ENCODE data around the gene ACAN.

The ACAN gene

DNA sequence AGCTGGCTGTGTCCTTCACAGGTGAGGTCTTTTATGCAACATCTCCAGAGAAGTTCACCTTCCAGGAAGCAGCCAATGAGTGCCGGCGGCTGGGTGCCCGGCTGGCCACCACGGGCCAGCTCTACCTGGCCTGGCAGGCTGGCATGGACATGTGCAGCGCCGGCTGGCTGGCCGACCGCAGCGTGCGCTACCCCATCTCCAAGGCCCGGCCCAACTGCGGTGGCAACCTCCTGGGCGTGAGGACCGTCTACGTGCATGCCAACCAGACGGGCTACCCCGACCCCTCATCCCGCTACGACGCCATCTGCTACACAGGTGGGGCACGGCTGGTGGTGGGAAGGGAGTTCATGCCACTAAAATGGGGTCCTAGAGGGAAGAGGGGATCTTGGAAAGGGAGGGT lies 40.1 kb downstream of the ACAN start:
- DNase-seq (ENCODE audit: low read depth in 2 of 2) = no peak

DNA sequence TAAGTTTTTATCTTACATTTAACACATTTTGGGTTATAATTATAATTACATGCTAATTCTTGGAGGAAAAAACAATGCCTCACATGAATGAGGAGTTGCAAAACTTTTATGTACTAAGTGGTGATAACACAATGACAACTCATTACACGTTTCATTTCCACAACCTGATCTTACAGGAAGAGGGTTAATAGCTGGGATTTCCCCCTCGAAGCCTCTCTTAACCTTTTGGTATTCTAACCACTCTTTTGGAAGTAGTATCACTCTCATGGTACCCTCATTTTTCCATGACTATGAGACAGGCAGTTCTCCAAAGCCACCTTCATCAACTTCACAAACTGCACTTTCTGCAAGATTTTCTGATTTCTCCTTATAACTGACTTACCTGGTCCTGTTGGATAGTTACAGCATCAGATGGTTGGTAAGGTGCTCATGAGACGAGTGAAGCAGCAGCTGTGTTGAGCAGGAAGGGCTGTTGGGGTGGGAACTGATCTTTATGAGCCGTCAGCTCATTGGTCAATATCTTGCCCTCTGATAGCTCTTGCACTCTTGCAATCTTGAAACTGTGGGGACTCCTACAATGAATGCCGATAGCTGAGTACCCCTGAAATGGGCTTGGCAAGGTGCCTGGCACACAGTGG lies 41.6 kb downstream of the ACAN start:
- no peak for DNase-seq (ENCODE audit: low read depth in 2 of 2)

DNA sequence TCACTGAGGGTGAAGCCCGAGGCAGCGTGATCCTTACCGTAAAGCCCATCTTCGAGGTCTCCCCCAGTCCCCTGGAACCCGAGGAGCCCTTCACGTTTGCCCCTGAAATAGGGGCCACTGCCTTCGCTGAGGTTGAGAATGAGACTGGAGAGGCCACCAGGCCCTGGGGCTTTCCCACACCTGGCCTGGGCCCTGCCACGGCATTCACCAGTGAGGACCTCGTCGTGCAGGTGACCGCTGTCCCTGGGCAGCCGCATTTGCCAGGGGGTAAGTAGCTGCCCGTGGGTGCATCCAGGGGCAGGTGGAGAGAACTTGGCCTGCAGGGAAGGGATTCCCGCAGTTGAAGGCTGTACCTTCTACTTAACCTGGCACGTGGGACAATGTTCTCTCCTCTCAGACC lies 42.4 kb downstream of the ACAN start:
- DNase-seq (ENCODE audit: low read depth in 2 of 2) = no peak

- no peak for DNase-seq (ENCODE audit: low read depth in 2 of 2)
These were observed 43.9 kb downstream of the ACAN start for GRCh38 chr15:88847144-88847543.

GRCh38 chr15:88848203-88848602 lies 45.0 kb downstream of the ACAN start:
- DNase-seq (ENCODE audit: low read depth in 2 of 2) = no peak

DNA sequence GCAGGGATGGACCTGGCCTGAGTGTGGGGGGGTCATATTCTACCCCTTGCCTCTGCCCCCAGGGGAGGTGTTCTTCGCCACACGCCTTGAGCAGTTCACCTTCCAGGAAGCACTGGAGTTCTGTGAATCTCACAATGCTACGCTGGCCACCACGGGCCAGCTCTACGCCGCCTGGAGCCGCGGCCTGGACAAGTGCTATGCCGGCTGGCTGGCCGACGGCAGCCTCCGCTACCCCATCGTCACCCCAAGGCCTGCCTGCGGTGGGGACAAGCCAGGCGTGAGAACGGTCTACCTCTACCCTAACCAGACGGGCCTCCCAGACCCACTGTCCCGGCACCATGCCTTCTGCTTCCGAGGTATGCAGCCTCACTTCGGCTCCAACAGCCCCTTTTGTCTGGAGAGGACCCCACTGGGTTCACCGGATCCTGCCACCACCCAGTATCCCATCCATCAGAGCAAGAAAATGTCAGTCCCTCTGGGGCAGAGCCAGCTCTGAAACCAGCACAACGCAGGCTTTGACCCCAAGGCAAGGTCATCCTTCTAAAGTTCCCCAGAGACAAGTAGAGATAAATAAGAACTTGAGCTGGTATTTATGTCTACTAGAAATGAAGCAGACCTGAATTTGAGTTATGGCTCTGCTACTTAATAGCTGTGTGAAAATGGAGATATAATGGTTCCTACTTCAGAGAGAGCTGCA lies 46.3 kb downstream of the ACAN start:
- DNase-seq (ENCODE audit: low read depth in 2 of 2) = no peak

- no peak for DNase-seq (ENCODE audit: low read depth in 2 of 2)
These were observed 49.2 kb downstream of the ACAN start for GRCh38 chr15:88852476-88852875.

GRCh38 chr15:88858934-88859333 lies 55.7 kb downstream of the ACAN start:
- no peak for DNase-seq (ENCODE audit: low read depth in 2 of 2)

GRCh38 chr15:88859550-88859949 lies 56.3 kb downstream of the ACAN start:
- DNase-seq (ENCODE audit: low read depth in 2 of 2) = no peak

DNA sequence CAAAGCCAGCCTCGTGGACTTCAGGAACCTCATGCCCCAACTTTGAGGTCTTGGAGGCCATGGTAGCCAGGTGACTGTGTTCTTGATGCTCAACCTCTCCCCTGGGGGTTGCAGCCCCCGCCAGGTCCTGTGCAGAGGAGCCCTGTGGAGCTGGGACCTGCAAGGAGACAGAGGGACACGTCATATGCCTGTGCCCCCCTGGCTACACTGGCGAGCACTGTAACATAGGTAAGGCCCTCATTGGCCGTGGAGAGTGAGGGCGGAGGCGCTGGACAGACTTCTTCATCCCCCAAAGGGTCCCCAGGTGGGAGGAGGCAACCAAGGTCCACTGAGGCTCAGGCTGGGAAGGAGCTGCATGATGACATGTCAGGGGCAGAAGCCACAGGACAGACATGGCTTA lies 57.0 kb downstream of the ACAN start:
- no peak for DNase-seq (ENCODE audit: low read depth in 2 of 2)

DNA sequence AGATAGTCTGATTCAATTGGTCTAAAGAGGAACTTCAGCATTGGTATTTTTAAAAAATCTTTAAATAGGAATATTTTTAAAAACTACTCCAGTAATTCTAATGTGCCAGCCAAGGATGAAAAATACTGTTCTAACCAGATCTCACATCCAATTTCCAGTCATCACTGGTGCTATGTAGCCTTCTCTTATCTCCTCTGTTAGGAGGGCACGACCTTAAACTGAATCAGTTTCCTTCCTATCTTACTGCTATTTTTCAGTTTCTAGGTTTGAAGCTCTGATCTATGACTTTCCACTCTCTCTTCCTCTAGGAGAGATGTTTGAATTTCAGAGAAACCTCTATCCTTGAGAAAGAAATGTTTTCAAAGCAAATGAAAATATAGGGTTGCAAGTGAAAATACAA lies 60.2 kb downstream of the ACAN start:
- no peak for DNase-seq (ENCODE audit: low read depth in 2 of 2)

DNA sequence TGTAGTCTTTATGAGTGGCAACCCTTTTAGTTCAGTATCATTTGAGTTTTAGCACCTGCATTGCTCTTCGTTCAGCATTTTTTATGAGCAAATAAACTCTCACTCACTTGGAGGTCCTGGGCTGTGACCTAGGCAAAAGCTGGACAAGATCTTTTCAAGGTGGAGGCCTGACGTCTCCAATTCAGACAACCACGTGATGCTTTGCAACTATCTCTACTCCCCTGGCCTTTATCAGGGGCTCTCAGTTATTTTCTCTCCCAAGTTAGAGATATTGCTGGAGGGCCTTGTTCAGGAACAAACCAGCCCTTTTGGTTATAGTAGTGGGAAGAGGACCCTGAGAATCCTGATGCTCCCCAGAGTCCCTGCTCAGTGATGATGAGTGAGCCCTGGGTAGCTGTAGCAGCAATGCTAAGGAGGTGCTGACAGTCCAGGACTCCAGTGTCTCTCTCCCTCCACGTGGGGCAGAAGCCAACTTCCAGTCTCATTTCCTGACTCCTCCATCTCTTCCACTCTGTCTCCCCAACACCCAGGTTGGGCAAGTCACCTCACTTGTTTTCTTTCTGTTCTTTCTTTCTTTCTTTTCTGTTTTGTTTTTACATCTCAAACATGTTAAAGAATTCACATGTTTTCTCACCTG lies 61.7 kb downstream of the ACAN start:
- DNase-seq (ENCODE audit: low read depth in 2 of 2) = no peak

GRCh38 chr15:88865498-88866099 lies 62.4 kb downstream of the ACAN start:
- no peak for DNase-seq (ENCODE audit: low read depth in 2 of 2)

GRCh38 chr15:88866295-88866881 lies 63.2 kb downstream of the ACAN start:
- no peak for DNase-seq (ENCODE audit: low read depth in 2 of 2)

GRCh38 chr15:88871313-88871712 lies 68.1 kb downstream of the ACAN start:
- DNase-seq (ENCODE audit: low read depth in 2 of 2) = no peak

- DNase-seq (ENCODE audit: low read depth in 2 of 2) = no peak
These were observed 68.9 kb downstream of the ACAN start for GRCh38 chr15:88872106-88872505.

DNA sequence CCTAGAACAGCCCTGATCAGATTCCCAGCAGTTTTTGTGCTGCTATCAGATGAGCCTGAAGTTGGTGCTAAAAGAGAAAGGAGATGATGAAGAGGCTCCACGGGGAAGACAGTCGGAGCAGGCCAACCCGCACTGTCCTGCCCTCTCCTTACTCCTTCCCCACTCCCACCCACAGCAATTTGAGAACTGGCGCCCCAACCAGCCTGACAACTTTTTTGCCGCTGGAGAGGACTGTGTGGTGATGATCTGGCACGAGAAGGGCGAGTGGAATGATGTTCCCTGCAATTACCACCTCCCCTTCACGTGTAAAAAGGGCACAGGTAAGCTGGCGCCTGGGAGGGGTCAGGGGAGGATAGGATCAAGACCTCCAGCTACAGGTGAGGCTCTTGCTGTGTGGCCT lies 69.5 kb downstream of the ACAN start:
- no peak for DNase-seq (ENCODE audit: low read depth in 2 of 2)

DNA sequence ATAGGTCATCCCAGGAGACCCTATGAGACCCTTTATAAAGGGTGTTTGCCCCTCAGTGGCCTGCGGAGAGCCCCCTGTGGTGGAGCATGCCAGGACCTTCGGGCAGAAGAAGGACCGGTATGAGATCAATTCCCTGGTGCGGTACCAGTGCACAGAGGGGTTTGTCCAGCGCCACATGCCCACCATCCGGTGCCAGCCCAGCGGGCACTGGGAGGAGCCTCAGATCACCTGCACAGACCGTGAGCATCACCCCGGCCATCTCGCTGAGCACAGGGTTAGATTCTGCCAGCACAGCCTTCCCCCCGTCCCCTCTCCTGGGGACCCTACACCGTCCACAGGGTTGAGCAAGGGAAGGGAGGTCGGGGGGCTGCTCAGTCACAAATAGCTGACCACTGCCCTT lies 70.5 kb downstream of the ACAN start:
- no peak for DNase-seq (ENCODE audit: low read depth in 2 of 2)

DNA sequence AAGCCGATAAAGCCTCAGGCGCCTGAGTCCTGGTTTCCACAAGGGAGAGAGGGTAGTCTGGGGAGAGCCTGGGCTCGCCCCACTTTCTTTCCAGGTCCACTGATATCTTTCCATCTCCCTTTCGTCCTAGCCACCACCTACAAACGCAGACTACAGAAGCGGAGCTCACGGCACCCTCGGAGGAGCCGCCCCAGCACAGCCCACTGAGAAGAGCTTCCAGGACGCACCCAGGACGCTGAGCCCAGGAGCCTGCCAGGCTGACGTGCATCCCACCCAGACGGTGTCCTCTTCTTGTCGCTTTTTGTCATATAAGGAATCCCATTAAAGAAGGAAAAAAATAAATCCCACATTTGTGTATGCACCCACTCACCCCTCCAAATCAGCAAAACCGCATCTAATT lies 71.0 kb downstream of the ACAN start:
- no peak for DNase-seq (ENCODE audit: low read depth in 2 of 2)

DNA sequence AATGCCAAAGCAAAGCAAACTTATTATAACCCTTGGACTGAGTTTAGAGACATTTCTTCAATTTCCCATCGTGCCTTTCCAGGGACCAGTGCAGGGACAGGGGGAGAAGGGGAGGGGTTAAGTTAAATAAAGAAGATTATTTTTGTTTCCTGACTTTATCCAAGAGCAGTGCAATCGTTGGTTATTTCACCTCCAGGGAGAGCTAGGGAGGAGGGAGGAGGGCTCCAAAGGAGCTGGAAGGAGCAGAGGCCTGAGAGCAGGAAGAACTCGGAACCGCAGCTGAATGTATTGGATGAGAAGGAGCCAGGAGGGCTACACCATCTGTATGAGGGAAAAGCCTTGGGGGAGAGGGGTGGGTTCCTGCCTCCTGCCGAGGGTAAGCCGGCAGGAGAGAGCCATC lies 71.4 kb downstream of the ACAN start:
- DNase-seq (ENCODE audit: low read depth in 2 of 2) = no peak

DNA sequence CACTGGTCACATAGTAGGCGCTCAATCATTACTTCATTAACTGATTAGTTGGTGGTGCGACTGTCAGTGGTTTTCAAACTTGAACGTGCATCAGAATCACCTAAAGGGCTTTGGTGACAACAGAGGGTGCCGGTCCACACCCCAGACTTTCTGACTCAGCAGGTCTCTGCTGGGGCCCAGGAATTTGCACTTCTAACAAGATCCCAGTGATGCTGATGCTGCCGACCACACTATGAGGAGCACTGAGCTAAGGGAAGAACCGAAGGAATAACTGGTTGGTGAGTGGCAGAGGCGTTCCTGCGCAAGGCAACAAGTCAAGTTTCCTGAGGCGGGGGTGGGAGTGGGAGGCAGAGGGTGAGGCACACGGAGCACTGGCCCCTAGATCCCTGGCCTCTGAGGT lies 73.3 kb downstream of the ACAN start:
- DNase-seq (ENCODE audit: low read depth in 2 of 2) = no peak

GRCh38 chr15:88877415-88877814 lies 74.2 kb downstream of the ACAN start:
- DNase-seq (ENCODE audit: low read depth in 2 of 2) = no peak

GRCh38 chr15:88877906-88878305 lies 74.7 kb downstream of the ACAN start:
- DNase-seq (ENCODE audit: low read depth in 2 of 2) = no peak
